GM18870 (cell line): ENCODE data around the gene TCEA3.

Experiments used
- ATAC-seq: cut with Tn5 transposase; IDR thresholded peaks from one replicate; pipeline ENCODE4 v1.9.1; 2021; ENCODE audit warnings: moderate library complexity; ENCODE audit not compliant: unreplicated experiment

Gene TCEA3

DNA sequence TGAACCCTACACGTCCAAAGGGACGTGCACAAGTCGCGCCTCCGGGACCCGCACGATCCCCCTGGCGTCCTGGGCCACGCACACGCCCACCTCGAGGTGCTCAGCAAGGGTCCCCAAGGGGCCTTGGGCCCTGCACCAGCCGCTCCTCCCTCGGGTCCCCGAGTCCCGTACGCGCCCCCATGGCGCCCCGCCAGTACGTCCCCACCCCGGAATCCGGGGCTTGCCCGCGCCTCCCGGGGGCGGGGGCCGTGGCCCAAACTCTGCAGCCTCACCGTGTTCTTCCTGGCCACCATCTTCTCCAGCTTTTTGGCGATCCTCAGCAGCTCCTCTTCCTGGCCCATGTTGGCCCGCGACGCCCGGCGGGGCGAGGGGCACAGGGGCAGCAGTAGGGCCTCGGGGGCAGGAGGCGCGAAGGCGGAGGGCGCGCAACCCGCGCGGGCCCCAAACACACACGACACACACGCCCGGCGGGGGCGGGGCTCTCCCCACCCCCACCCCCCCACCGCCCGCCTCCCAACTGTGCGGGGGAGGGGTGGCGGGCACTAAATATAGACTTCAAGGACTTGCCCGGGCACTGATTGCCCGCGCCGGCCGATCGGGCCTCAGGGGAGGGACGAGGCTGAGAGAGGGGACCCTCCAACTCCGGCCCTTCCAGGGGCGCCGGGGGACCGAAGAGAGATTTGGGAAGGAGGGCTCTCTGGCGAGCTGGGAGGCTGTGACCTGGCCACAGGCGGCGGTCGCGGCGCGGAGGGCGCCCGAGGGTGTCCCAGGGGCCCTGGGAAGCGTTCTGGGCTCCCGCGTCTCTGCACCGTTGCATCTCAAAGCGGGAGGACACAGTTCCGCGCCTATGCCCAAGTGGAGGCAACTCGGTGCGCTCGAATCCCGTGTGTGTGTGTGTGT, at the start of gene TCEA3:
Gene TCEA3 (minus strand): TSS at position 456 of the 900 bp plus-strand sequence. CDS start 115 bp downstream, at position 341.
- ATAC-seq = no peak

DNA sequence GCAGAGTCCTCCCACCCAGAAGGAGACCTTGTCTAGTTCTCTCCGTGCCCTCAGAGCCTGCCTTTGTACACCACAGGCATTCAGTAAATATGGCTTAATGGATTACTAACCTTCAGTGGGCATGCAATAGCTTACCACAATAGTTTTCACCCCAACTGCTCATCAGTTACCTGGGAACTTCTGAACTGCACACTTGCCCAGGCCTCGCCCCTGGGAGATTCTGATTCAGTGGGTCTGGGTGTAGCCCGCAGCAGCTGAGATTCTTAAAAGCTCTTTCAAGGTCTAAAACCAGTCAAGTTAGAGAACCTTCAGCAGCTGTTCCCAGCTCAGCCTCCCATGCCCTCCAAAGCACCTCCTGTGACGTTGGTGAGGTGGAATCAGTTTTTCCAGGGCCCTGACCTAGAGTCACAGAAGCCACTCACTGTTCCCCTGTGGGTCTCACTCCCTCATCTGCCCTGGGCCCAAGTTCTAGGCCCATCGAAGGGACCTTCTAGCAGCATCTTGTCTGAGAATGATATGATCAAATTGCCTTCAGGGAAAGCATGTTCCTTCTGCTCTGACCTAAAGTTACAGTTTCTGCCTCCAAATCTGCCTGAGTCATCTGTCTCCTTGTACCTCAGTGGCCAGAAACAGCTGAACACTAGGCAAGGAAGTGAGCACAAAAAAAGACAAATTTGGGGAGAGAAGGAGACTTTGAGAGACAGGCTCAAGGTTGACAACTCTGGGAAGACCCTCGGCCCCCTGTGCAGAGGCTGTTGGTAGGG, 48.7 kb upstream of the TCEA3 start:
- no peak for ATAC-seq

DNA sequence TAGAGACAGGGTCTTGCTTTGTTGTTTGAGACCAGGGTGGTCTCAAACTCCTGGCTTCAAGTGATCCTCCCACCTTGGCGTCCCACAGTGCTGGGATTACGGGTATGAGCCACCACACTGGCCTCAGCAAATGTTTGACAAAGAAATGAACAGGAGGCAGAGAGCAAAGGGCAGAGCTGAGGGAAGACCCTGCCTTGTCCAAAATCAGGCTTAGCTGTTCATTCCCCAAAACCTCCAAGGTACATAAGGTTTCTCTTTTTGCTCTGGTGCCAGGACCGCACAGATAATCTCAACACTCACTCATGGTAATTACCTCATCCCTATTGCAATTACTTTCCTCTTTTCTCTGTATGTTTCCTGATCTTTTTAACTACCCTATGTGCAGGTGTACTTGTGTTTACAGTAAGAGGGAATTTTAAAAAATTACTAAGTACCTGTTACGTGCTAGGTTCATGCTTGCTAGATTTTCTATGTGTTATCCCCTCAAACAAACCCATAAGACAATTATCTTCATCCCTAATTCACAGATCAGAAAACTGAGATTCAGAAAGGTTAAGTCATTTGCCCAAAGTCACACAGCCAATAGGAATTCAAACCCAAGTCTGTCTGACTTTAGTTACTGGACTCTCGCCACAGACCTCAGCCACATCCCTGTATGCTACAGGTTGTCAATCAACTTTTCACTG, 47.9 kb upstream of the TCEA3 start:
- ATAC-seq = no peak

DNA sequence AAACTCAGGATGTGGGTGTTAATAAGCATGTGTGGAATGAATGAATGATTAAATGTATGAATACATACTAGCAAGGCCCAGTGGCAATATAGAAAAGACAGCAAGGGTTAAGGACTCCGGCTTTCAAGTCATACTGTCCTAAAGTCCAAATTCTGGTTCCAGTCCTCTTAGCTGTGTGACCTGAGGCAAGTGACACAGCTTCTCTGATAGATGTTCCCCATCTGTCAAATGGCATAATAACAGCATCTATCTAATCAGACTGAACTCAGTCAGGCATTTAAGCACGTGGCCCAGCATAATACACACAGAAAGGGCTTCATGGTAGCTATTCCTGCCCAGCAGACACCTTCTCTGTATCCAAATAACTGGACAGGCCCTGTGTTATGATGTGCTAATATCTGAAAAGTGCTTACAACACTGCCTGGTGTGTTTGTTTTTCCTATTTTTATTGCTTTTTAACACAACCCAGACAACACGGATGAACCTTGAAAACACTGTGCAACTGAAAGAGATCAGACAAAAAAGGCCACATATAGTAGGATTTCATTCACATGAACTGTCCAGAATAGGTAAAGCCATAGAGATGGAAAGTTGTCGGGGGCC, 47.0 kb upstream of the TCEA3 start:
- no peak for ATAC-seq

DNA sequence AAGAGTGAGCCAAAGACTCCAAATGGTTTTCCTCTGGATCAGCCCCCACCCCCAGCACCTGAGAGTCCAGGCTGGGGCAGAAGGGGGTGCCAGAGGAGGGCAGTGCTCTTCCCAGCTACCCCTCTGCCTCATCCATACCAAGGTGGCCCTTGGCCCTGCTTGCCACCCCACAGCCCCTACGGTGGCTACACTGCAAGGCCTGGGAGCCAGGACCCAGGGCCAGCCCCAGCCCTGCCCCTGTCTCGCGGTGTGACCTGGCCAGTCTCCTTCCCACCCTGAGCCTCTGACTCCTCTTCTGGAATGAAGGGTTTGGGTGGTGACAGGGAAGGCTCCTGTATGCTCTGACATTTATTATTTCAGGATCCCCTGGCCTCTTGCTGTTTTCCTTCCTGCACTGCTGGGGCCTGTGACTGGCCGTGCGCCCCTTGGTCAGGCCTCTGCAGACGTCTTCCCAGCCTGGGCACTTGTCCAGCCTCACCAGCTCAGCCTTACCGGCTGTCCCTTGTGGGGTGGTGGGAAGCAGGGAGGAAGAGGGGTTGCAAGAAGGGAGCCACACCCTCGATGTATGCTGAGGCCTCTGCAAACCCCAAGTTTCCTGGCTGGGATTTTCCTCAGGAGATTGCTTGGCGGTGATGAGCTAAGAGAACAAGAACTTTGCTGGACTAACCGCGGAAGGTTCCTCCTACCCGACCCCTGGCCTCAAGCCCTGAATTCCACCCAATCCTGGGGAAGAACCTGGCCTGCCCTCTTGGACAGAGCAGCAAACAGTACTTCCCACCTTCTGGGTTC, 45.9 kb upstream of the TCEA3 start:
- no peak for ATAC-seq

DNA sequence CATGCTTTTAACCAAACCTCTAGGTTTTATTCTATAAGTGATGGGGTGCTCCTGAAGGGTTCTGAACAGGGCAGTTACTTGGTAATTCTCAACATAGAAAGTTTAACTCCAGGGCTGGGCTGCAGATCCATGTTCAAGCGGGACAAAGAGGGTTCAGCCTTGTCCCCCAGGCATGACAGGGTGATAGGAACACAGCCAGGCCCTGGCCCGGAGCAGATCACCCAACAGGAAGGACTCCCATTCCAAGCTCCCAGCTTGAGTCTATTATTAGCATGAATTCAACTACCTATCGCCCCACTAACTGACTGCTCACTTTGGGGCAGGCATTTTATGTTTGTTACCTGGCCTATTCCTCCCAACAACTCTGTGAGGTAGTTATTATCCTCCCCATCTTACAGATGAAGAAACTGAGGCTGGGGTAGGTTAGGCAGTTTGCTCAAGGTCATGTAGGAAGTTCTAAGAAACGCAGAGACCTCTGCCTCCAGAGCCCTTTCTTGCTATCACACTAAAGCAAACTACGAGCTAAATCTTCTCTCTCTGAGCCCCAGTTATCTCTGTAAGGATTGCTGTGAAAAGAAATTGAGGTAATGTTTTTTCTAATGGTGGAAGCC, 44.9 kb upstream of the TCEA3 start:
- ATAC-seq = no peak

DNA sequence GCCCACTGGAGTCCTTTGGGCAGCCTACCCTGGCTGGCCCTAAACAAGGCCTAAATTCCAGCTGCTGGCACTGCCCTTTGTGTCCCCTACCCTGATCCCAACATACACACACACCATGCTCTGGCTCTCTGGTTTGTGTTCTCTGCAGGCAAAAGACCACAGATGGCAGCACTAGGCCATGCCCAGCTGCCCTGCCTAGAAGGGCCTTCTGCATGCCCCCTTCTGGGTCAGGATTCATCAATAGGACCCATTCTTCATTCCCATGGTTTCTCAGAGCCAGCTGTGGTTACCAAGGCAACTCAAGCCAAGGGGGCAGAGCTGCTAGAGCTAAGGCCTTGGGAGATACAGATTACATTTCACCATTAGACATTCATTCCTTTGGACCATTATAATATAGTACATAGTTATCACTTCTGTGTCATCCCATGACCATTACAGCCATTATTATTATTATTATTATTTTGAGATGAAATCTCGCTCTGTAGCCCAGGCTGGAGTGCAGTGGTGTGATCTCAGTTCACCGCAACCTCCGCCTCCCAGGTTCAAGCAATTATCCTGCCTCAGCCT, 42.0 kb upstream of the TCEA3 start:
- ATAC-seq = no peak

DNA sequence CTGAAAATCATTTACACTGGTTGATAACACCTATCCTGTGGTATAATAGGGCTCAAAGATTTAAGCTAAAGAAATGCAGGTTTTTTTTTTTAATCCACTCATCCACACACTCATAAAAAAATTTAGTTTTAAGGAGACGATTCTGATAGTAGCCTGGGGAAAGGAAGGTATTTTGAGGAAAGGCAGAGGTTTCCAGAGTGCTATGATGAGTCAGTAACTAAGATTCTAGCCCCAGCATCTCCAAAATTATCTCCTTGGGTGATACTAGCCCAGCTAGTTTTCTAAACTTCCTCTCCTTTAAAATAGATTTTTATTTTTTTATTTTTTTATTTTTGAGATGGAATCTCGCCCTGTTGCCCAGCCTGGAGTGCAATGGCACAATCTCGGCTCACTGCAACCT, 38.7 kb upstream of the TCEA3 start:
- no peak for ATAC-seq

DNA sequence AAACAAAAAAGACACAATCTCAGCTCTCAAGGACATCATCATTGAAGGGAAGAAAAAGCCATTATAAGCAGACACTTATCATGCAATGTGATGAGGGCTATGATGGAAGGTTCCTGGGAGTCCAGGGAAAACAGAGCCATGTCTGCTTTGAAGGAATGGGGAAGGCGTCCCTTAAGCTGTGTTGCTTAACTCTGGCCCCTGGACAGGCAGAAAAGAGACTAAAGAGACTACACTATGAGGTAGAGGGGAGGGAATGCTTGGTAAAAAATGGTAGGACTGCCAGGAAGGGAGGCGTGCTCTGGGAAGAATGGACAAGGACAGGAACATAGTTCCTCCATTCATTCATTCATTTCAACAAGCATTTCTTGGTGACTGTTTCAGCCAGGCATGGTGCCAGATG, 38.2 kb upstream of the TCEA3 start:
- no peak for ATAC-seq

DNA sequence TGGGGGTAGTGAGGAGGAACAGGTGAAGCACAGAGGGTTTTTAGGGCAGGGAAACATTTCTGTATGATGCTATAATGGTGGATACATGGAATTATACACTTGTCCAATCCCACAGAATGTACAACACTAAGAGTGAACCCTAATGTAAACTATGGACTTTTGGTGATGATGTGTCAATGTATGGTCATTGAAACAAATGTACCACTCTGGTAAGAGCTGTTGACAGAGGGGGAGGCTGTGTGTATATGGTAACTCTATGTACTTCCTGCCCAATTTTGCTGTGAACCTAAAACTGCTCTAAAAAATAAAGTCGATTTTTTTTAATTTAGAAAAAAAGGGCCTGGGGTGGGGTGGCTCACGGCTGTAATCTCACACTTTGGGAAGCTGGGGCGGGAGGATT, 36.5 kb upstream of the TCEA3 start:
- ATAC-seq = no peak

DNA sequence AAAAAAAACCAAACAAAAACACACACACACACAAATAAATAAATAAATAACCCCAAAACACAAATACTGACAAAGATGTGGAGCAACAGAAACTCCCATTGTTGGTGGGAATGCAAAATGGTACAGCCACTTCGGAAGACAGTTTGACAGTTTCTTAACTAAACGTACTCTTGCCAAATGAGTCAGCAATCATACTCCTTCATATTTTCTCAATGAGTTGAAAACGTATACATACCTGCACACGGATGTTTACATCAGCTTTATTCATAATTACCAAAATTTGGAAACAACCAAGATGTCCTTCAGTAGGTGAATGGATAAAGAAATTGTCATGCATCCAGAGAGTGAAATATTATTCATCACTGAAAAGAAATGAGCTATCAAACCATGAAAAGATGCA, 36.0 kb upstream of the TCEA3 start:
- ATAC-seq = no peak

DNA sequence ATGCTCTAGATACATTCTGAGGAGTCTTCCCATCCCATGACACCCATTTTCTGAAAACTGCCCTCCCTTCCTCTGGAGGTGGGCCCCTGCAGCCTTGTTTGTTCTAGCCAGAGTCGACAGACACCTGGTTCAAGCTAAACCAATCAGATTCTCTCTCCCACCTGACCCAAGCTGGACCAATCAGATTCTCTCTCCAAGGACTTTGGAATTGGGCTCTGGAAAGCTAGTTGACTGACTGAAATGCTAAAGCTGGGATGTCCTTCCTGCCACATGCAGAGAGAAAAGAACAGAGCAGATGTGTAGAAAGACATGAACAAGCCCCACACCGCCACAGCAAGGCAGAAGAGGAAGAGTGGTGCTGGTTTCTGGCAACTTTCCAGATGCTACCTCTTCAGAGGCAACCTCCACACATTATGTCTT, 34.8 kb upstream of the TCEA3 start:
- no peak for ATAC-seq

DNA sequence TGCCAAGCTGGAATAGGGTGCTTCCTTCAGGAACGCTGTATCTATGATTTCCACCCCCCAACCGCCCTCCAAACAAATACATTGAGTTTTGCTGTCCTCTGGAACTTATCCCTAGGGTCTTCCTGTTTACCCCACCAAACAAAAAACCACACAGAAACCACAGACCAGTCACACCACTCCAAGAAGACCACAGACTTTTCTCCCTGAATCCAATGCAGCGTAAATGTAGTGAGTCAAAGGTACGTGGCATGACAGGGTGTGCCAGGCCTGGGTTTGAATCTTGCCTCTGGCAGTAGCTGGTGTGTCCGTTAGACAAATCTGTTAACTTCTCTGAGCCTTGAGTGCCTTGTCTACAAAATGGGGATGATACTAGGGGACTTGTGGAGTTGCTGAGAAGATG, 31.7 kb upstream of the TCEA3 start:
- ATAC-seq = no peak

DNA sequence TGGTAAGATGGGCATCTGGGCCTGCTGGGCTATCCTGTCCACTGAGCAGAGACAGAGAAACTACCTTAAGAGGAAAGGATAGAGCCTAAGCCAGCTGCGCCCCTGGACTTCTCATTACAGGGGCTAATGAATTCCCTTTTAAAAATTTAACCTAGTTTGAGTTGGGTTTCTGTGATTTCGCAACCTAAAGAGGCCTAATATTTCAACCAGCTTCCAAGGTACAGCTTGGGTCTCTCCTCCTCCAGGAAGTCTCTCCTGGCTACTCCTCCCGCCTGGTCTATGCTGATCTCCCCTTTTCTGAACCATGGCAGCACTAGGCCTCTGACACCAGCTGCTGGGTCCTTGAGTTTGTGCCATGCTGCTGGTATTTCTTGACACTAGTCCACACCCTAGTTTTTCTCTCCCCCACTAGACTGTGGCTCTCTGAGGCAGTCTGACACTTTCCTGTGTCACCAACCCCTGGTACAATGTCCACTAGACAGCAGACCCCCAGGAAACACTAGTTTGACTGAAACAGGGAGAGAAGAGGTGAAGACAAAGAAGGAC, 29.0 kb upstream of the TCEA3 start:
- ATAC-seq = no peak

DNA sequence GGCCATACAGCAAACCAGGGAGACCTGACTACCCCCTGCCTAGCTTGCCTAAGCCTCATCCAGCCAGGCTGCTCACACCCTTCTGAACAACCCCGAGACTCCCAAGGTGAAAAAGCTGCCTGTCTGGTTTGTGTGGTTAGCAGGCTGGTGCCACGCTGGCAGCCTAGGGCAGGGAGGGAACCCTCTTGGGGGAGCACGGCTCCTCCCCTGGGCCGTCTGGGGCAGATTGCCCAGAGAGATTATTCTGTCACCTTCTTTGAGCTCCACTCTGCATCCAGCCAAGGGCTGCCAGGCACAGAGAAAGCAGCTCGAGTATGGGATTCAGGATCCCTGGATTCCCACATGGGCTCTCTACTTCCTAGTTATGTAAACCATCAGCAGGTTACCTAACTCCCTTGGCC, 27.5 kb upstream of the TCEA3 start:
- ATAC-seq = no peak

DNA sequence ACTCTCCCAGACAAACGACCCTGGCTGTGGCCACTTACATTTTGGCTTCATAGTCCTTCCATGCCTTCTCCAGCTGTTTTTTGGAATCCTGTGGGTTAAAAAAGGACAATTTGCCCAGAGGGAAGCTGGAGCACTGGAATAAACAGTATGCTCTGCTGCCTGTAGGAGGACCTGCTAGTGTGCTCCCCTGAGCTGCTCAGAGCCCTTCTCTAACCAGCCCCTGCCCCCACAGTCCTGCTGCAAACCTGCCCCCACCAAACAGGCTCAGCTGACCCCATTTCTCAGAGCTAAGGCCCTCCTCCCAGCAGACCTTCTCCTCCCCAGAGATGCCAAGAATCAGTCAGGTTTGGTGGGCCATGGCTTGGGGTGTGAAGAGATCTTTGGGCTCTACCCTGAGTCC, 26.9 kb upstream of the TCEA3 start:
- no peak for ATAC-seq

DNA sequence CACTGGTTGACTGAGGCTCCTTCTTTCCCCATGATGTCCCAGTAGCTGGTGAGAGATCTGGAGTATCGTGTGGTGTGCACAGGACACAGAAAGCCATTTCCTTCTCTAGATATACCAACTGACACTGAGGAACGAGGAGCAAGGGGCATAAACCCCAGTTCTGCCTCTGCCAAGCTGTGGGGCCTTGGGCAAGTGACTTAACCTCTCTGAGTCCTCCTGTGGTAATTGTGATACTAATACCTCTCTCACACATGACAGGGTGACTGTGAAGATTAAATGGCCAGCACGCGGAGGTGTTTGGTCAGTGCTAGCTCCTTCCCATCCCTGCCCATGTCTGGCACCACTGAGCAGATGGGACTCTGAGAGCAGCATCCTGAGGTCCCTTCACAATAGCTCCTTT, 26.3 kb upstream of the TCEA3 start:
- ATAC-seq = no peak

DNA sequence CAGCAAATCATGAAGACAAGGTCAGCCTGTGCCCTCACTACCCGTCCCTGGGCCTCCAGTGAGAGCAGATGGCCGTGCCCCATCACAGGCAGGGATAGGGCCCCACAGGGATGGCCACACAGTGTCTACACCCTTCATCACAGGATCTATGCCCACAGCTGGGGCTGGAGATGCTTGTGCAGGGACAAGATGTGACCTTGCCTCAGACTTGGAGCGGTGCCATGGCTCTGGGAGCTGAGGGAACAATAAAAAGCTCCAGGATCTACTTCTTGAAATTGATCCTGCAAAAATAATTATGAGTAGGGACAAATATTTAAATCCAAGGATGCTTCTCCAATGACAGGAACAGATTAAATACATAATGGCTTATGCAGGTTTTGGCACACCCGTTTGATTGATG, 25.4 kb upstream of the TCEA3 start:
- ATAC-seq = no peak

DNA sequence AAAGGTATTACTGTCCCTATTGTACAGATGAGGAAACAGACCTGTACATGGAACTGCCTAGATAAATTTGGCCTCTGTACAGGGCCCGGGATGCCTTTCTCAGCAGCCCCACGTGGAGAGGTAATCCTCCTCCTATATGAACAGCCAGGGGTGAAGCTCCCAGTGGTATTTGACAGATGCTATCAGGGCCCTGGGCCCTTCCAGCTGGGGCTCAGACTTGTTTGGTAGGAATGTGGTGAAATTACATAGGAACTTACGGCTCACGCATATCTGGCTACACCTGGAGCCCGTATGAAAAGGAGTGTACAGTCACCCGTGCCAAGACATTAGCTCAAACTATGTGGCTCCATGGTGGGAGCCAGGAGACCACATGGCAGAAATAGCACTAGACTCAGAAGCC, 24.8 kb upstream of the TCEA3 start:
- ATAC-seq = no peak
